Measurements from ENCODE around the gene KRT33A.

Gene KRT33A

GRCh38 chr17:41307647-41308046 lies 43.0 kb downstream of the KRT33A start:
- ATAC-seq, result no peak
- peak overlapping the region; percentile 94 for H3K27ac Mint-ChIP-seq
- H3K9me3 Mint-ChIP-seq, result no peaks in the 10 kb centered on the region
- peaks cover 6% of the 10 kb centered on the region for H3K36me3 Mint-ChIP-seq
- H3K4me3 Mint-ChIP-seq, result peak overlapping the region; percentile 70
- H3K4me1 Mint-ChIP-seq, result peaks cover 54% of the 10 kb centered on the region
- no peak for DNase-seq (ENCODE audit: low spot score in 2 of 2)

GRCh38 chr17:41304091-41304490 lies 46.5 kb downstream of the KRT33A start:
- Mint-ChIP-seq H3K9me3 (no peaks in the 10 kb centered on the region), H3K27ac (no peak overlapping the region), H3K36me3 (peaks cover 6% of the 10 kb centered on the region), H3K4me3 (no peak overlapping the region), H3K4me1 (peaks cover 39% of the 10 kb centered on the region)
- DNase-seq (ENCODE audit: low spot score in 2 of 2) (no peak), ATAC-seq (no peak)

GRCh38 chr17:41302981-41303380 lies 47.6 kb downstream of the KRT33A start:
- H3K36me3 Mint-ChIP-seq, result no peaks in the 10 kb centered on the region
- ATAC-seq, result no peak
- no peak overlapping the region for H3K27ac Mint-ChIP-seq

GRCh38 chr17:41301916-41302901 lies 48.4 kb downstream of the KRT33A start, which contains the start of gene KRTAP29-1:
KRTAP29-1 (minus strand) TSS chr17:41302851; CDS start chr17:41302851, 0 bp downstream.
- Mint-ChIP-seq H3K9me3 (no peaks in the 10 kb centered on the region), H3K4me1 (peaks cover 21% of the 10 kb centered on the region), H3K4me3 (no peak within 1 kb of the TSS), H3K36me3 (no peaks in the 10 kb centered on the region), H3K27ac (no peak within 1 kb of the TSS)
- ATAC-seq (no peak), DNase-seq (ENCODE audit: low spot score in 2 of 2) (no peak)

More at GRCh38 chr17:41302981-41303380, 47.6 kb downstream of the KRT33A start:
- Mint-ChIP-seq H3K4me3 (no peak overlapping the region), H3K9me3 (no peaks in the 10 kb centered on the region), H3K4me1 (peaks cover 28% of the 10 kb centered on the region)
- DNase-seq (ENCODE audit: low spot score in 2 of 2), result no peak

- Mint-ChIP-seq H3K27ac (no peak overlapping the region), H3K9me3 (no peaks in the 10 kb centered on the region), H3K4me1 (peaks cover 12% of the 10 kb centered on the region), H3K36me3 (no peaks in the 10 kb centered on the region), H3K4me3 (no peak overlapping the region)
- DNase-seq (ENCODE audit: low spot score in 2 of 2) (no peak), ATAC-seq (no peak)
Observed at GRCh38 chr17:41301204-41301790, 49.3 kb downstream of the KRT33A start.

- no peak for DNase-seq (ENCODE audit: low spot score in 2 of 2)
- H3K36me3 Mint-ChIP-seq, result no peaks in the 10 kb centered on the region
- H3K4me3 Mint-ChIP-seq, result no peak overlapping the region
- H3K4me1 Mint-ChIP-seq, result peaks cover 12% of the 10 kb centered on the region
- no peak for ATAC-seq
- H3K9me3 Mint-ChIP-seq, result no peaks in the 10 kb centered on the region
- no peak overlapping the region for H3K27ac Mint-ChIP-seq
Observed at GRCh38 chr17:41298458-41299135, 52.0 kb downstream of the KRT33A start.

- no peaks in the 10 kb centered on the region for H3K9me3 Mint-ChIP-seq
- no peak overlapping the region for H3K4me3 Mint-ChIP-seq
- ATAC-seq (no peak), DNase-seq (ENCODE audit: low spot score in 2 of 2) (no peak)
- no peak overlapping the region for H3K27ac Mint-ChIP-seq
- H3K4me1 Mint-ChIP-seq, result peaks cover 9% of the 10 kb centered on the region
- H3K36me3 Mint-ChIP-seq, result no peaks in the 10 kb centered on the region
Observed at GRCh38 chr17:41296846-41297245, 53.8 kb downstream of the KRT33A start.

Measured in stimulated activated effector memory CD8-positive, alpha-beta T cell treated with anti-CD3 and anti-CD28 coated beads, Interleukin-12 subunit alpha, Interleukin-12 subunit beta, amount 100 ng/mL, for 72 hours (primary cell).